NCI-H82 (cell line): ENCODE measurements around the gene SLC66A1.

Experiments
- DNase-seq: peaks from one replicate; lab custom pipeline; 2025; lab: John Stamatoyannopoulos, UW

SLC66A1 gene

DNA sequence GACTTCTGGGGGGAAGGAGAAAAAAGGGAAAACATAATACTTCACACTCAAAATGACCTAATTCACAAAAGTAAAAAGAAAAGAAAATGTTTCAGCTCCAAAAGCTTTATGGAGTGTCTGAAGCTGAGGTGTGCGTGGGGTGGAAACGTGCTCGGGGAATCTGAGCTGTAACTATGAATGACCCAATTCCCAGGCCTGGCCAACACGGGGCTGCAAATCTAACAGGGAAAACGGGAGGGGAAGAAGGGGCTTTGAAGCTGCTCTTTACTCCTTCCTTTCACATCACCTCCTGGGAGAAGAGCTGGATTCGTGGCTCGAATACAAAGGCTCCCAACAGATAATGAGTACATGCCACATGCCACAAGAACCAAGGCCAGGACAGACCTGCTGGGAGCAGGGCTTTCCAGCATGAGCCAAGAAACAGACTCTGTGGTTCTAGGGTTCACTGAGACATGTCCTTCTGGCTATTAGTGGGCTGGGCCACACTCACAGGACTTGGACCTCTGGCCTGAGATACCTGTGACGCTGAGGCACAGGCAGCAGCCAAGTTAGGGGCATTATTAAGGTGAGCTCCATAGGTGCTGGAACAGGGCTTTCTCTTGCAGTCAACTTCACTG, 51.5 kb downstream of the SLC66A1 start:
- no peak for DNase-seq

- no peak for DNase-seq
Observed at GRCh38 chr1:19365721-19366120, 53.6 kb downstream of the SLC66A1 start.

- no peak for DNase-seq
Observed at GRCh38 chr1:19366599-19367536, 54.7 kb downstream of the SLC66A1 start.

DNA sequence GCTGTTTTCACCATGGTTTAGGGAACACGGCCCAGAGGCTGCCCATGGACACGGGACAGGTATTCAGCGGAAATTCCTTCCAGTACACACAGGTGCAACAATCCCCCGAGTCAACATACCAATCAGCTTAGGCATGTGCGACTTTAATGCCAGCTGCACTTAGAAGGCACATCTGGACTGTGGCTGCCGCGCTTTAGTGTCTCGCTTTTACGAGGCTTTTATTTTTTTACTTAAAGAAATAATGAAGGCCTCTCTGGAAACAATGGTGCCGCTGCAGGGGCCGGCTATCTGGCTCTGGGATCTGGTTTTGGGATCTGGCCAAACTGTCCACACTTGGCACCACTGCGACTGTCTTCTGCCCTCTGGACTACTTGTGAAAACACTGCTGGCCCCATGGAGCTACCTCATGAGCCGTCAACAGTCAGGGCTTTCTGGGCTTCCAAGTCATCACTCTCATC, 55.5 kb downstream of the SLC66A1 start:
- no peak for DNase-seq

DNA sequence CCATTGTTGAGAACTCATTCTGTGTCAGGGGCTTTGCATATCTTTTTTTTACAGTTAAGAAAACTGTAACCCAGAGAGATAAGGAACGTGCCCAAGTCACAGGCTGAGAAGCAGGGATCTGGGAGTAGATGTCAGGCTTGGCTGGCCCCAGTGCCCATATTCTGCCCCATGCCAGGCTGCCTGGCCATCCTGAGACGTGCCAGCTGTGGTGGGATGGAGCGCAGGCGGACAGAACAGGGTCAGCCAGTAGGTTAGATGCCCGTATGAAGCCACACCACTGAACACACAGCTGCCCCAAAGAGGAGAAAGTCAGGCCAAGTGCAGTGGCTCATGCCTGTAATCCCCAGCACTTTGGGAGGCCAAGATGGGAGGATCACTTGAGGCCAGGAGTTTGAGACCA, 55.9 kb downstream of the SLC66A1 start:
- no peak for DNase-seq

DNA sequence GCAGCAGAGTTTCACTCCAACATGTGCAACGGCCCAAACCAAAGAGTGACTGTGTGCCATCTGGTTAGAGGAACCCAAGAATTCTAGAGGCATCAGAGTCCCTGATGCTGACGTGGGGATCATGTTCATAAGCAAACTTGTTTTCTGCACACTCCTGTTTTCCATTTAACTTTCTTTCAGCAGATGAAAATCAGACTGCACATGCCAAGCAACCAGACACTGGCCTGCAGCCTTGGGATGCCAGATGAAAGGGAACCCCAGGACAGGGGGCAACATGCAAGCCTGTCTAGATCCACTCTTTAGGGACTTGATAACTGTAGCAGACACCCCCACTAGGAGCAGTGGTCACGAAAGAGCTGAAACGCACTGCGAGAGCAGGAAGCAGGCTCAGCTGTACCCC, 56.8 kb downstream of the SLC66A1 start:
- DNase-seq = no peak

GRCh38 chr1:19369396-19370090, 57.4 kb downstream of the SLC66A1 start:
- no peak for DNase-seq

- no peak for DNase-seq
Observed at GRCh38 chr1:19370453-19371170, 58.5 kb downstream of the SLC66A1 start.

- DNase-seq = peak; percentile 54
Observed at GRCh38 chr1:19371226-19372135, 59.4 kb downstream of the SLC66A1 start.

- no peak for DNase-seq
Observed at GRCh38 chr1:19372136-19372514, 60.0 kb downstream of the SLC66A1 start.

DNA sequence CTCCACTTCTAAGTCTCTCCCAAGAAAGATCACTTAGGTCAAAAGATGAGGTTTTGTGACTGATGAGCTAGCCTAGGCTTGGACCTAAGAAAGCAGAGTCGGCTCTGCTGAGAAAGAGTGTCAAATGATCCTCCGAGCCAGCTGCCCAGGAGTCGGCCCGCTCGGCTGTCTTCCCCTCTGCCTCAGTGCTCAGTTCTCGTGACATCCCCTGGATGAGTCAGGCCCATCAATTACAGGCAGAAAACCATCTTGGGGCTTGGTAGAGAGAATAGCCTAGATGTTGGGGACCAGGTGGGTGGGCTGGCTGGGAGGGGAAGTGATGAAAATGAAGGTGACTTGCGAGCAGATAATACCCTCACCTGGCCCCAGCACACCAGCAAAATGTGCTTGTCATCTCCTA, 60.5 kb downstream of the SLC66A1 start:
- no peak for DNase-seq

- no peak for DNase-seq
Observed at GRCh38 chr1:19373211-19374082, 61.3 kb downstream of the SLC66A1 start.

- DNase-seq = peak; percentile 61
Observed at GRCh38 chr1:19374083-19374801, 62.1 kb downstream of the SLC66A1 start.

DNA sequence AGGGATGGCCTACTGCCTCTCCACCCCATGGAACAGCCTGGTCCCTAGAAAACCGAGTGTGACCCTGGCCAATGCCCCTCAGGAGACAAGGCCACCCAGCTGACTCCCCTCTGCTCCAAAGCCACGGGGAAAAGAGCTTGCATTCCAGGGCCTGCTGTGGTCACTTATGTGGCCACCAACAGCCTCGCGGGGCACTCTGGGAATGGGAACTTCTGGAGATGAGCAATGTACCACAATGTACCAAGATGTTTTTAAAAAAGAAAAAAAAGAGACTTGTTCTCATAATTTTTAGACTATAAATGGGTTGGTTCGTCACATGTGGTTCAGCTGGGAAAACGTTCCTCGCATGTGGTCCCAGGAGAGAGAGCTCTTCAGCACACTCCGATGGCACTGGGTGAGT, 62.8 kb downstream of the SLC66A1 start:
- DNase-seq = no peak

- DNase-seq = no peak
Observed at GRCh38 chr1:19375631-19376400, 63.7 kb downstream of the SLC66A1 start.

- no peak for DNase-seq
Observed at GRCh38 chr1:19376428-19377372, 64.6 kb downstream of the SLC66A1 start.
